ENCODE measurements around the gene CIDEC. TPM values are rescaled to one million over a fixed set of nuclear protein-coding genes. Genes with fewer than 3 reads are reported as not detected.
A peak's percentile ranks its signal among the peaks of the same experiment; 100 is the strongest.

The CIDEC gene
- polyA plus RNA-seq, 2 of the 4 experiments (the other 2 are of a cell fraction): 3.3 to 6.3 TPM

GRCh38 chr3:9886328-9886727, 6.3 kb upstream of the CIDEC start:
- DNase-seq (ENCODE audit: low read depth in 1 of 2, low spot score in 1 of 2): no peak
- ChIA-PET CTCF (interaction anchor here (1.1 to 1.8 kb wide), 4 partner anchors 17 to 60 kb away, joined by 3 to 9 read pairs (median 4); partner anchors contain the start of gene IL17RE), POLR2A (no interaction called here)
- FAIRE-seq: no peak
- H3K27ac ChIP-seq: peak overlapping the region; percentile 88 to 89
- H3K4me1 ChIP-seq: peaks cover 29% of the 10 kb centered on the region
- no peak for ATAC-seq
- H3K4me2 ChIP-seq: no peak overlapping the region
- no peaks in the 10 kb centered on the region for H3K9me3 ChIP-seq
- H3K4me3 ChIP-seq: no peak overlapping the region
- TF ChIP-seq ELK1 (IDR thresholded peaks at IDR 0.05; ENCODE audit: low read depth, low read length): no peak
- TF ChIP-seq PHF8 (IDR thresholded peaks at IDR 0.05; ENCODE audit: borderline replicate concordance, low read depth): no peak
- TF ChIP-seq HEYL (CRISPR knock-in tag; IDR thresholded peaks at IDR 0.05): no peak
- no peak for TF ChIP-seq MAX (IDR thresholded peaks at IDR 0.05)
- no peak for TF ChIP-seq POLR2AphosphoS2 (conservative IDR thresholded peaks at IDR 0.05; ENCODE audit: low read length)

DNA sequence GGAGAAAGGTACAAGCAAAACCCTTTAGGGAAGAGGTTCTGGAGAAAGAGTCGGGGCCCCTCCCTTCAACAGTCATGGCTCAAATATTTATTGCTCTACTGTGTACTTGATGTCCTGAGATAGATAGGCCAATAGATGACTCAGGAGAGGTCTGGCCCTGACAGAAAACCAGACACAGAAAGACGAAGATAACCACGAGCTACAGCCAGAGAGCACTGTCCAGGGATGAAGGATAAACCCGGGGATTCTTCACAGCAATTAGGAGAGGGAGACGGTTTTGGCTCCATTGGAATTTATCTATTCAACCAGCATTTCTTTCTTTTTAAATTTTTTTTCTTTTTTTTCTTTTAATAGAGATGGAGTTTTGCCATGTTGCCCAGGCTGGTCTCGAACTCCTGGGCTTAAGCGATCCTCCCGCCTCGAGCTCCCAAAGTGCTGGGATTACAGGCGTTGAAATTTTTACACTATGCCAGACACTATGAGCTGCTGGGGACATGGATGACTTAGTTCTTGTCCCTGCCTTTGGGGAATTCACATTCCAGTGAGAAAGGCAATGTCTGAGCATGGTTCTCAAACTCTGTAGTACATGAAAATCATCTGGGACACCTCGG, 4.6 kb upstream of the CIDEC start:
- POLR2A ChIA-PET: interaction anchor here (0.5 to 2.5 kb wide), 10 partner anchors 9 to 92 kb away, joined by 3 to 14 read pairs (median 4); partner anchors contain the start of genes CRELD1 and RPUSD3
- DNase-seq (ENCODE audit: low read depth in 1 of 2, low spot score in 1 of 2) (peak; percentile 93 to 96), FAIRE-seq (no peak), ATAC-seq (peak; percentile 98 to 99)
- H3K27ac ChIP-seq: peak overlapping the region; percentile 88 to 89
- CTCF ChIA-PET: interaction anchor here (0.8 to 3.3 kb wide), 12 partner anchors 10 to 62 kb away, joined by 3 to 17 read pairs (median 4); partner anchors contain the start of gene CRELD1
- 19% methylated on average over 11 of the region's 11 CpGs for WGBS (ENCODE audit: missing lambda C conversion rate)
- TF ChIP-seq MAX (IDR thresholded peaks at IDR 0.05): peak; percentile 67
- TF ChIP-seq E2F6 (IDR thresholded peaks at IDR 0.05; ENCODE audit: borderline replicate concordance, low read depth): peak; percentile 48; the same call in 1 of the 2 replicates
- peak in 1 of 2 experiments; percentile 22; a peak in 1 of 5 replicates for TF ChIP-seq RAD21 (conservative IDR thresholded peaks at IDR 0.05 in 1 of 2, IDR thresholded peaks at IDR 0.05 in 1 of 2)
- TF ChIP-seq NFE2L2 (conservative IDR thresholded peaks at IDR 0.05; ENCODE audit: low read length): no peak
- TF ChIP-seq JUN (IDR thresholded peaks at IDR 0.05): peak in 1 of 2 experiments; percentile 62; a peak in 1 of 5 replicates
- TF ChIP-seq ELK1 (IDR thresholded peaks at IDR 0.05; ENCODE audit: low read depth, low read length): no peak
- TF ChIP-seq POLR2A (IDR thresholded peaks at IDR 0.05; ENCODE audit: low read length): no peak
- TF ChIP-seq JUNB (IDR thresholded peaks at IDR 0.05): peak; percentile 43; the same call in 1 of the 2 replicates
- TF ChIP-seq GATA3 (IDR thresholded peaks at IDR 0.05; ENCODE audit: borderline replicate concordance): peak; percentile 81; the same call in 1 of the 2 replicates
- peak in 1 of 2 experiments; percentile 53; a peak in 2 of 4 replicates for TF ChIP-seq CEBPB (IDR thresholded peaks at IDR 0.05)
- no peak for TF ChIP-seq RFX5 (IDR thresholded peaks at IDR 0.05)
- peak; percentile 86 for TF ChIP-seq FOSL2 (IDR thresholded peaks at IDR 0.05)
- peak; percentile 94 for TF ChIP-seq FOSL2 (CRISPR knock-in tag; IDR thresholded peaks at IDR 0.05)
- TF ChIP-seq ZSCAN20 (CRISPR knock-in tag; IDR thresholded peaks at IDR 0.05): 0 out of 2 replicates have a peak, but pooled peaks have one; percentile 34
- peaks cover 31% of the 10 kb centered on the region for H3K4me1 ChIP-seq
- no peaks in the 10 kb centered on the region for H3K9me3 ChIP-seq
- H3K4me3 ChIP-seq: no peak overlapping the region
- peak overlapping the region; percentile 71 for H3K4me2 ChIP-seq
